Smooth muscle cell (in vitro differentiated cells): ENCODE data around the gene NCR3LG1. TPM values are rescaled to one million over a fixed set of nuclear protein-coding genes. Genes with fewer than 3 reads are reported as not detected.

ENCODE experiments used
- DNase-seq: peaks from one replicate; lab custom pipeline; 2025; ENCODE audit not compliant: unreplicated experiment; lab: John Stamatoyannopoulos, UW
- H2AFZ ChIP-seq: fragments of 200-600 bp; sonication (generic); 2 replicates; pipeline ENCODE4 v1.6.0; 2016; ENCODE audit warnings: antibody characterized with exemption, low read depth, mild to moderate bottlenecking
- H3F3A ChIP-seq: fragments of 200-600 bp; sonication (generic); 2 replicates; pipeline ENCODE4 v1.6.0; 2017; ENCODE audit warnings: antibody characterized with exemption, low read depth
- H3K27ac ChIP-seq: fragments of 200-600 bp; sonication (generic); 2 replicates; pipeline ENCODE4 v1.5.1; 2016; ENCODE audit warnings: low read depth, mild to moderate bottlenecking
- H3K27me3 ChIP-seq: fragments of 200-600 bp; sonication (generic); 2 replicates; pipeline ENCODE4 v1.6.1; 2016; ENCODE audit warnings: low read depth, mild to moderate bottlenecking
- H3K36me3 ChIP-seq: fragments of 200-600 bp; sonication (generic); 2 replicates; pipeline ENCODE4 v1.5.1; 2016; ENCODE audit warnings: low read depth
- H3K4me1 ChIP-seq: fragments of 200-600 bp; sonication (generic); 2 replicates; pipeline ENCODE4 v1.5.1; 2016; ENCODE audit warnings: low read depth
- H3K4me2 ChIP-seq: fragments of 200-600 bp; sonication (generic); 2 replicates; pipeline ENCODE4 v1.6.0; 2016; ENCODE audit warnings: mild to moderate bottlenecking
- H3K4me3 ChIP-seq: fragments of 200-600 bp; sonication (generic); 2 replicates; pipeline ENCODE4 v1.5.1; 2016; ENCODE audit warnings: mild to moderate bottlenecking
- H3K79me2 ChIP-seq: fragments of 200-600 bp; sonication (generic); 2 replicates; pipeline ENCODE4 v1.6.0; 2016; ENCODE audit warnings: low read depth, mild to moderate bottlenecking
- H3K9ac ChIP-seq: fragments of 200-600 bp; sonication (generic); 2 replicates; pipeline ENCODE4 v1.6.0; 2016; ENCODE audit warnings: low read depth
- H3K9me3 ChIP-seq: fragments of 200-600 bp; sonication (generic); replicated peaks from 2 replicates; pipeline ENCODE4 v1.5.1; 2016; ENCODE audit warnings: low read depth
- H4K20me1 ChIP-seq: fragments of 200-600 bp; sonication (generic); 2 replicates; pipeline ENCODE4 v1.6.0; 2016; ENCODE audit warnings: low read depth
- CTCF ChIP-seq: fragments of 200-600 bp; sonication (generic); IDR thresholded peaks from 2 replicates; pipeline ENCODE4 v1.5.1; 2017; ENCODE audit warnings: borderline replicate concordance, mild to moderate bottlenecking, antibody characterized with exemption; ENCODE audit not compliant: insufficient read depth, poor library complexity, severe bottlenecking
- WGBS: methylation state at CpG from one replicate; pipeline ENCODE4 v1.1.7; 2016; ENCODE audit warnings: low lambda C conversion rate; 5-methylcytosine and 5-hydroxymethylcytosine counted together
- polyA plus RNA-seq: library from polyadenylated mRNA; unstranded; fragments of >200 nt; fragmentation: Nextera tagmentation; extraction: Ambion mirVana; gene quantifications from 2 replicates; pipeline ENCODE4 v1.2.1, GENCODE V29; 2016
- total RNA-seq: library from RNA; depleted of rRNA; stranded (reverse); fragments of >200 nt; gene quantifications from 2 replicates; pipeline ENCODE4 v1.2.3, GENCODE V29; 2014

NCR3LG1 gene
- total and polyA plus RNA-seq, 2 experiments from 2014 or later, result 0.10 to 1.9 TPM

GRCh38 chr11:17382046-17382728 lies 30.6 kb downstream of the NCR3LG1 start:
- no peaks in the 10 kb centered on the region for H3K36me3 ChIP-seq
- 84% methylated on average over 8 of the region's 8 CpGs for WGBS
- H3K9me3 ChIP-seq, result no peaks in the 10 kb centered on the region
- no peak overlapping the region for H3K9ac ChIP-seq
- no peak for TF ChIP-seq CTCF
- H3K27me3 ChIP-seq, result no peaks in the 10 kb centered on the region
- H3K4me1 ChIP-seq, result no peaks in the 10 kb centered on the region
- H3K79me2 ChIP-seq, result no peaks in the 10 kb centered on the region
- H3K4me3 ChIP-seq, result no peak overlapping the region
- DNase-seq, result no peak
- no peaks in the 10 kb centered on the region for H3F3A ChIP-seq
- no peak overlapping the region for H3K4me2 ChIP-seq
- H2AFZ ChIP-seq, result no peak overlapping the region
- no peaks in the 10 kb centered on the region for H4K20me1 ChIP-seq
- H3K27ac ChIP-seq, result no peak overlapping the region

- Histone ChIP-seq H3K79me2 (no peaks in the 10 kb centered on the region), H3K9ac (no peak overlapping the region), H3K4me1 (no peaks in the 10 kb centered on the region), H3F3A (no peaks in the 10 kb centered on the region), H4K20me1 (no peaks in the 10 kb centered on the region), H2AFZ (no peak overlapping the region), H3K4me2 (no peak overlapping the region), H3K27ac (no peak overlapping the region), H3K9me3 (no peaks in the 10 kb centered on the region), H3K36me3 (no peaks in the 10 kb centered on the region), H3K27me3 (peaks cover 9% of the 10 kb centered on the region), H3K4me3 (no peak overlapping the region)
- no peak for TF ChIP-seq CTCF
- no peak for DNase-seq
- 60% methylated on average over 1 of the region's 1 CpG for WGBS
Observed at GRCh38 chr11:17383461-17383860, 31.9 kb downstream of the NCR3LG1 start.

- DNase-seq, result peak; percentile 23
- no peaks in the 10 kb centered on the region for H3F3A ChIP-seq
- H3K4me1 ChIP-seq, result no peaks in the 10 kb centered on the region
- 39% methylated on average over 6 of the region's 6 CpGs for WGBS
- H3K9ac ChIP-seq, result no peak overlapping the region
- peak; percentile 94 for TF ChIP-seq CTCF
- no peaks in the 10 kb centered on the region for H4K20me1 ChIP-seq
- H3K36me3 ChIP-seq, result no peaks in the 10 kb centered on the region
- no peaks in the 10 kb centered on the region for H3K9me3 ChIP-seq
- no peaks in the 10 kb centered on the region for H3K79me2 ChIP-seq
- H3K4me3 ChIP-seq, result no peak overlapping the region
- H3K4me2 ChIP-seq, result no peak overlapping the region
- peaks cover 13% of the 10 kb centered on the region for H3K27me3 ChIP-seq
- H3K27ac ChIP-seq, result no peak overlapping the region
- H2AFZ ChIP-seq, result no peak overlapping the region
Observed at GRCh38 chr11:17384002-17384511, 32.5 kb downstream of the NCR3LG1 start.

- 84% methylated on average over 5 of the region's 5 CpGs for WGBS
- Histone ChIP-seq H3K79me2 (no peaks in the 10 kb centered on the region), H3F3A (no peaks in the 10 kb centered on the region), H3K9ac (no peak overlapping the region), H3K9me3 (no peaks in the 10 kb centered on the region), H3K4me2 (no peak overlapping the region), H3K4me3 (no peak overlapping the region), H3K27ac (no peak overlapping the region), H2AFZ (no peak overlapping the region), H4K20me1 (no peaks in the 10 kb centered on the region), H3K4me1 (no peaks in the 10 kb centered on the region), H3K36me3 (no peaks in the 10 kb centered on the region), H3K27me3 (peaks cover 28% of the 10 kb centered on the region)
- TF ChIP-seq CTCF, result no peak
- DNase-seq, result no peak
Observed at GRCh38 chr11:17385492-17385891, 33.9 kb downstream of the NCR3LG1 start.
